DMS53 treated with DMSO at 0.1 percent for 48 hours (cell line): ENCODE data around the gene PKP2.
"Not testable (repeated sequence)": the region's sequence is repeated elsewhere in the genome, so short reads cannot be mapped to it uniquely, and the experiment has no call there.

ENCODE experiments used
- DNase-seq: peaks from one replicate; lab custom pipeline; 2025; ENCODE audit not compliant: unreplicated experiment; lab: John Stamatoyannopoulos, UW

The PKP2 gene

GRCh38 chr12:32864731-32865130 lies 31.8 kb downstream of the PKP2 start:
- no peak for DNase-seq

GRCh38 chr12:32863128-32863527 lies 33.4 kb downstream of the PKP2 start:
- no peak for DNase-seq

GRCh38 chr12:32861658-32862057 lies 34.9 kb downstream of the PKP2 start:
- DNase-seq, result not testable (repeated sequence)

GRCh38 chr12:32860192-32860591 lies 36.4 kb downstream of the PKP2 start:
- DNase-seq, result no peak

- no peak for DNase-seq
Observed at GRCh38 chr12:32859389-32859788, 37.2 kb downstream of the PKP2 start.

- DNase-seq, result no peak
Observed at GRCh38 chr12:32854716-32855115, 41.9 kb downstream of the PKP2 start.

- DNase-seq, result no peak
Observed at GRCh38 chr12:32854097-32854496, 42.5 kb downstream of the PKP2 start.

- DNase-seq, result no peak
Observed at GRCh38 chr12:32847287-32847686, 49.3 kb downstream of the PKP2 start.

GRCh38 chr12:32846053-32846452 lies 50.5 kb downstream of the PKP2 start:
- DNase-seq, result no peak

GRCh38 chr12:32843528-32844095 lies 53.0 kb downstream of the PKP2 start:
- DNase-seq, result no peak

GRCh38 chr12:32841061-32841460 lies 55.5 kb downstream of the PKP2 start:
- DNase-seq, result no peak

GRCh38 chr12:32839828-32840227 lies 56.7 kb downstream of the PKP2 start:
- no peak for DNase-seq

GRCh38 chr12:32837974-32838373 lies 58.6 kb downstream of the PKP2 start:
- no peak for DNase-seq

- DNase-seq, result no peak
Observed at GRCh38 chr12:32836710-32837109, 59.9 kb downstream of the PKP2 start.

- no peak for DNase-seq
Observed at GRCh38 chr12:32834122-32834521, 62.5 kb downstream of the PKP2 start.

GRCh38 chr12:32828552-32828951 lies 68.0 kb downstream of the PKP2 start:
- DNase-seq, result no peak

GRCh38 chr12:32828120-32828519 lies 68.5 kb downstream of the PKP2 start:
- no peak for DNase-seq

- DNase-seq, result no peak
Observed at GRCh38 chr12:32826807-32827412, 69.7 kb downstream of the PKP2 start.

- no peak for DNase-seq
Observed at GRCh38 chr12:32824596-32824995, 72.0 kb downstream of the PKP2 start.

GRCh38 chr12:32822344-32822743 lies 74.2 kb downstream of the PKP2 start:
- no peak for DNase-seq

- DNase-seq, result no peak
Observed at GRCh38 chr12:32821710-32822109, 74.9 kb downstream of the PKP2 start.

GRCh38 chr12:32821293-32821692 lies 75.3 kb downstream of the PKP2 start:
- no peak for DNase-seq

- no peak for DNase-seq
Observed at GRCh38 chr12:32820376-32820931, 76.1 kb downstream of the PKP2 start.
